ENCODE results near the gene STIM1. TPM values are rescaled to one million over a fixed set of nuclear protein-coding genes. Genes with fewer than 3 reads are reported as not detected.

The STIM1 gene
- total and polyA plus RNA-seq, 4 donors, result 12.1 to 56.4 (median 41.2) TPM

DNA sequence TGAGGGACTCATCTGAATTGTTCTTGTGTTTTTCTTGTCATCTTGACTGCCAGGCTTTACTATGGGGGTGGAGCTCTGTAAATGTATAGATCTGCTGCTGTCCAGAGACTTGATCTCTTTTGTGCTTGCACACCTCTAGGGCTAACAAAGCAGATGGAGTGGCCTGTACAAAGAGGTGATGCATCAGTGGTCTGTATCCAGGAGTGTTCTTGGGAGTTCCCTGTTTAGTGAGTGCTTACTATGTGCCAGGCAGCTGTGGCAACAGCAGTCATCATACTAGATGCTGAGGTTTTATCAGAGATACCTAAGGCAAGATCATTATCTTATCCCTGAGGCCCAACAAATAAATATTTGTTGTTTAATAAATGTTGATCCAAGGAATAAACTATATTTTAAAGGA, 33.4 kb downstream of the STIM1 start:
- peaks cover 0 to 7% (median 0%) of the 10 kb centered on the region in 5 donors for H3K4me1 ChIP-seq (ENCODE audit: control insufficient read depth in 5 of 5, insufficient read depth in 5 of 5, low read length in 5 of 5)
- no peaks in the 10 kb centered on the region for H3K27me3 ChIP-seq (ENCODE audit: control insufficient read depth in 3 of 3, insufficient read depth in 3 of 3, low read length in 2 of 3)
- DNase-seq, result no peak
- no peaks in the 10 kb centered on the region for H3K36me3 ChIP-seq (ENCODE audit: control insufficient read depth in 4 of 4, insufficient read depth in 4 of 4, low read length in 4 of 4)
- no peak for ATAC-seq (ENCODE audit: insufficient read depth, low FRiP score)
- TF ChIP-seq, protein P1, sequence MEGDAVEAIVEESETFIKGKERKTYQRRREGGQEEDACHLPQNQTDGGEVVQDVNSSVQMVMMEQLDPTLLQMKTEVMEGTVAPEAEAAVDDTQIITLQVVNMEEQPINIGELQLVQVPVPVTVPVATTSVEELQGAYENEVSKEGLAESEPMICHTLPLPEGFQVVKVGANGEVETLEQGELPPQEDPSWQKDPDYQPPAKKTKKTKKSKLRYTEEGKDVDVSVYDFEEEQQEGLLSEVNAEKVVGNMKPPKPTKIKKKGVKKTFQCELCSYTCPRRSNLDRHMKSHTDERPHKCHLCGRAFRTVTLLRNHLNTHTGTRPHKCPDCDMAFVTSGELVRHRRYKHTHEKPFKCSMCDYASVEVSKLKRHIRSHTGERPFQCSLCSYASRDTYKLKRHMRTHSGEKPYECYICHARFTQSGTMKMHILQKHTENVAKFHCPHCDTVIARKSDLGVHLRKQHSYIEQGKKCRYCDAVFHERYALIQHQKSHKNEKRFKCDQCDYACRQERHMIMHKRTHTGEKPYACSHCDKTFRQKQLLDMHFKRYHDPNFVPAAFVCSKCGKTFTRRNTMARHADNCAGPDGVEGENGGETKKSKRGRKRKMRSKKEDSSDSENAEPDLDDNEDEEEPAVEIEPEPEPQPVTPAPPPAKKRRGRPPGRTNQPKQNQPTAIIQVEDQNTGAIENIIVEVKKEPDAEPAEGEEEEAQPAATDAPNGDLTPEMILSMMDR (IDR thresholded peaks at IDR 0.05; ENCODE audit: control extremely low read depth, extremely low read depth), result no peak
- no peak overlapping the region for H3K27ac ChIP-seq (ENCODE audit: low read depth in 1 of 2, low read length in 1 of 2)
- H3K9me3 ChIP-seq (ENCODE audit: control insufficient read depth in 4 of 4, insufficient read depth in 3 of 4, low read length in 3 of 4), result no peaks in the 10 kb centered on the region
- H3K9ac ChIP-seq (ENCODE audit: insufficient read depth in 1 of 2, low read length in 2 of 2), result no peak overlapping the region
- no peak overlapping the region for H3K4me3 ChIP-seq

GRCh38 chr11:3890014-3890413, 34.5 kb downstream of the STIM1 start:
- DNase-seq (no peak), ATAC-seq (ENCODE audit: insufficient read depth, low FRiP score) (no peak)
- H3K9ac ChIP-seq (ENCODE audit: insufficient read depth in 1 of 2, low read length in 2 of 2), result no peak overlapping the region
- TF ChIP-seq, protein P1 (IDR thresholded peaks at IDR 0.05; ENCODE audit: control extremely low read depth, extremely low read depth), result no peak
- WGBS, 2 donors, result 99 to 100% methylated on average over 2 of the region's 2 CpGs
- no peaks in the 10 kb centered on the region for H3K9me3 ChIP-seq (ENCODE audit: control insufficient read depth in 4 of 4, insufficient read depth in 3 of 4, low read length in 3 of 4)
- peaks cover 0 to 12% (median 0%) of the 10 kb centered on the region in 5 donors for H3K4me1 ChIP-seq (ENCODE audit: control insufficient read depth in 5 of 5, insufficient read depth in 5 of 5, low read length in 5 of 5)
- no peaks in the 10 kb centered on the region for H3K27me3 ChIP-seq (ENCODE audit: control insufficient read depth in 3 of 3, insufficient read depth in 3 of 3, low read length in 2 of 3)
- no peaks in the 10 kb centered on the region for H3K36me3 ChIP-seq (ENCODE audit: control insufficient read depth in 4 of 4, insufficient read depth in 4 of 4, low read length in 4 of 4)
- no peak overlapping the region for H3K27ac ChIP-seq (ENCODE audit: low read depth in 1 of 2, low read length in 1 of 2)
- H3K4me3 ChIP-seq, result no peak overlapping the region

GRCh38 chr11:3890806-3891205, 35.3 kb downstream of the STIM1 start:
- DNase-seq (no peak), ATAC-seq (ENCODE audit: insufficient read depth, low FRiP score) (no peak)
- Histone ChIP-seq H3K36me3 (ENCODE audit: control insufficient read depth in 4 of 4, insufficient read depth in 4 of 4, low read length in 4 of 4) (no peaks in the 10 kb centered on the region), H3K4me3 (no peak overlapping the region), H3K4me1 (ENCODE audit: control insufficient read depth in 5 of 5, insufficient read depth in 5 of 5, low read length in 5 of 5) (peaks cover 0 to 12% (median 0%) of the 10 kb centered on the region in 5 donors), H3K27ac (ENCODE audit: low read depth in 1 of 2, low read length in 1 of 2) (no peak overlapping the region), H3K9me3 (ENCODE audit: control insufficient read depth in 4 of 4, insufficient read depth in 3 of 4, low read length in 3 of 4) (no peaks in the 10 kb centered on the region), H3K9ac (ENCODE audit: insufficient read depth in 1 of 2, low read length in 2 of 2) (no peak overlapping the region), H3K27me3 (ENCODE audit: control insufficient read depth in 3 of 3, insufficient read depth in 3 of 3, low read length in 2 of 3) (no peaks in the 10 kb centered on the region)
- WGBS, 2 donors, result 86 to 91% methylated on average over 1 of the region's 1 CpG
- TF ChIP-seq, protein P1 (IDR thresholded peaks at IDR 0.05; ENCODE audit: control extremely low read depth, extremely low read depth), result no peak

DNA sequence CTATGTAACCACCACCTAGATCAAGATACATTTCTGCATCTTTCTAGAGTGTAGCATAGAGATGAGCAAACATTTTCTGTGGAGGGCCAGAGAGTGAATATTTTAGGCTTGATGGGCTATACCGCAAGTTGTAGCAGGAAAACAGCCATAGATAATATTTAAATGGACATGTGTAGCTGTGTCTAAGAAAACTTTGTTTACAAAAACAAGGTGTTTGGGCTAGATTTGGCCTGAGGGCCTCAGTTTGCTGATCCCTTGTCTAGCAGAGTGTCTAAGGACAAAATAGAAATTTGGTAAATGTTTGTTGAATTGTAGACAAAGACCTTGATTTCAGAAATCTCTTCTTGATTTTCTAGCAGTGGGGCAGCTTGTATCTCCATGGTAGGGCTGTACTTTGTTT, 36.3 kb downstream of the STIM1 start:
- Histone ChIP-seq H3K27ac (ENCODE audit: low read depth in 1 of 2, low read length in 1 of 2) (no peak overlapping the region), H3K36me3 (ENCODE audit: control insufficient read depth in 4 of 4, insufficient read depth in 4 of 4, low read length in 4 of 4) (no peaks in the 10 kb centered on the region), H3K27me3 (ENCODE audit: control insufficient read depth in 3 of 3, insufficient read depth in 3 of 3, low read length in 2 of 3) (no peaks in the 10 kb centered on the region), H3K4me1 (ENCODE audit: control insufficient read depth in 5 of 5, insufficient read depth in 5 of 5, low read length in 5 of 5) (peaks cover 0 to 14% (median 0%) of the 10 kb centered on the region in 5 donors), H3K4me3 (no peak overlapping the region), H3K9me3 (ENCODE audit: control insufficient read depth in 4 of 4, insufficient read depth in 3 of 4, low read length in 3 of 4) (no peaks in the 10 kb centered on the region), H3K9ac (ENCODE audit: insufficient read depth in 1 of 2, low read length in 2 of 2) (no peak overlapping the region)
- WGBS, 2 donors, result 94 to 100% methylated on average over 1 of the region's 1 CpG
- no peak for DNase-seq
- no peak for ATAC-seq (ENCODE audit: insufficient read depth, low FRiP score)
- TF ChIP-seq, protein P1 (IDR thresholded peaks at IDR 0.05; ENCODE audit: control extremely low read depth, extremely low read depth), result no peak
